Measurements from ENCODE around the gene KCNQ2.

Gene KCNQ2

DNA sequence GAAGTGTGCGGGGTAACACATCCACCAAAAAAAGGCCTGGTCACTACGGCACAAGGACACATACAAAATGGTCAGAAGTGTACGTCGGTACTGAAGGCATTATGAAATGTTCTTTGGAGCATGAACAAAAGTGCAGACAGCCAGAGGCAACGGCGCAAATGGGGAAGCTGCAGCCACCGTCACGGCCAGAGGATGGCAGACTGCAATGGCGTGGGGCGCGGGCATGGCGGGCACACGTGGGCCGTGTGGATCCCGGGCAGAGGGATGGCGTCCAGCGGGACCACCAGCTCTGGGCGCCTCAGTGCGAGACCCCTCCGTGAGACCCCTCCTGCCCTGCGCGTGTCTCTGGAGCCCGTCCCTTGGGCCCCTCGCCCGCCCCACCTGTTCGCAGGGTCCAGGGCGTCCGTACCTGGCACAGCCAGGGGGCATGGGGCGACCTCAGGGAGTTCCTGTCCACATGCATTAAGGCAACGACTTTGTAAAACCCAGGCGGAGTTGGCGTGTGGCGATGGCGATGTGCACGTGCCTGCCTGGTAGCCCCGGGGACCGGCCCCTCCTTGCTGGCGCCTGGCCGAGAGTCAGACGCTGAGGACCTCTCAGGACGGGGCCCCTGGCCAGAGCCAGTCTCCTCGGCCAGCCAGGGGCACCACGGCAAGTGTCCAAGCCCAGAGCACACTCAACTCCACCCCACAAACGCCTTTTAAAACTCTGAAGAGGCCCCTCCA is 71.8 kb downstream of the KCNQ2 start:
- no peak for DNase-seq

DNA sequence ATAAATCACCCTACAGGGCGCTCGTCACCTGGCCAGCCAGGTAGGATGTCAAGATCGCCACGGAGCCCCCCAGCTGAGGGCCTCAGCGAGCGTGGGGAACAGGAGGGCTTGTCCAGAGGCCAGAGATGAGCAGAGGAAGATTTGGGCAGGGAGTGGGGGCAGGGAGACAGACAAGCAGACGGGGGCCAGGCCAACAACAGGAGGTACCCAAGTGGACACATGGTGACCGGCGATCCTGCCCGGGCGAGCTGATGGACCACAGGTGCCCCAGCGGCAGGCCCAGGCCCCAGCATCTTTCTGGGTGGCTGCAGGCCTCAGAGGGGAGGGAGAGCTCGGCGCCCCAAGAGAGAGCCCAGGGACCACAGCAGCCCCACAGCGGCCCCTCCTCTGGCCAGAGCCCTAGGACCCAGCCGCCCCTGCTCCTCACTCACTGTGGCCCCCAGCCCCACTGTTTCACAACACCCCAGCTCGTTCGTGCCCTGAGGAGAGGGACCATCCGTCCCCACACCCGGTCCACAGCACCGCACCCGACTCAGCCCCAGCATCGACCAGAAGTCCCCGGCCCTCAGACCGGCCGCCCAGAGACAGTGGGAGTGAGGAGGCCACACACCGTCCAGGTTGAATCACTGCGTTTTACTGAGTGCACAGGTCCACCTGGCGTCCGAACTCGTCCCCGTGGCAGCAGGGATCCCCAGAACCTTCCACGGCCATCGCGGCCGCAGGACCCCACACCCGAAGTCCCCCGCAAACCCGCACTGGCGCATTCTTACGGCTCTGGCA is 72.7 kb downstream of the KCNQ2 start:
- no peak for DNase-seq

DNA sequence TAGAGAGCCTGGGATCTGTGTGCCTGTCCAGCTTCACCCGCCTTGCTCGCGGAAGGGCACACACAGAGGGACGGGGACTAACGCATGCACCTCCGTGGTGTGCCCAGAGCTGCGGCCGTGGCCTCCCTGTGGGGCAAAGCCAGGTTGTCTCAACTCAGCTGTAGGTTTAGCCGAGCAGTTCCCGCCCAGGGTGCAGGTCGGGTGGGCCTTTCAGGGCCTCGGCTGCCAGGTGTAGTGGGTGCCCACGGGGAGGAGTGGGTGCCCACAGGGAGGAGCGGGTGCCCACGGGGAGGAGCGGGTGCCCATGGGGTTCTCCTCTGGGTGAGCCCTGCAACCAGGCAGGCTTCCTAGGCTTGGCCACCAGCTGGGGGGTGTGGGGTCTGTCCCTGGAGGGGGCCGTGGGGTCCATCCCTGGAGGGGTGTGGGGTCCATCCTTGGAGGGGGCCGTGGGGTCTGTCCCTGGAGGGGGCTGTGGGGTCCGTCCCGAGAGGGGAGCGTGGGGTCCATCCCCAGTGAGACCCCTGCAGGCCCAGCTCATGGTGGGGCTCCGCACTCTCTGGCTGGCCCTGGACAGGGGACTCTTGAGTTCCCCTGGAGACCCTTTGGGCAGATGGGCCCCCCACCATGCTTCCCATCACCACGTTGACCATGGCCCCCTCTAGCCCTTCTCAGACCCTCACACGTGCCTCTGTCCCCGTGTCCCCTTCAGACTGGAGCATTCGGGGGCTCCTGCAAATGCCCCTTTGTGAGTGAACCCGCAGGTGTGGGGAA is 73.5 kb downstream of the KCNQ2 start:
- no peak for DNase-seq

DNA sequence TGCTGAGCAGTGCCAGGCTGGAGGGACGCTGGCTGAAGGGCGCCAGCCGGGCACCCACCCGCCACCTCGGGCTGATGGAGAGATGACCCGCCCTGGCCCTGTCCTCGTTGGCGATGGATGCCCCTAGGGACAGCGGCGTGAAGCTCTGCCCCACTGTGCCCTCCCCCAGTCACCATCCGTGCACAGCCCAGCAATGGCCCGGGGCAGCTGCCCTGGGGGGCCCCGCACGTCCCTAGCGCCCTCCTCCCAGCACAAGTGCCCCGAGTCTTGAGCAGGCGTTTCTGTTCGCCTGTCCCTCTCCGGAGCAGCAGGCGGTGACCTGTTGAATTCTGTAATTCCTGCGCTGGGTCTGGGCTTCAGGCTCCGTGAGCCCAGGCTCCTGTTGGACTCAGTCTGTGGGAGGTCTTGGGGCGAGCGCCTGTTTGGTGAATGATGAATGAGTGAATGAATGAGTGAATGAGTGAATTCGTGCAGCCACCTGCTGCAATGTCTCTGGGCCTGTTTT is 74.5 kb downstream of the KCNQ2 start:
- no peak for DNase-seq

DNA sequence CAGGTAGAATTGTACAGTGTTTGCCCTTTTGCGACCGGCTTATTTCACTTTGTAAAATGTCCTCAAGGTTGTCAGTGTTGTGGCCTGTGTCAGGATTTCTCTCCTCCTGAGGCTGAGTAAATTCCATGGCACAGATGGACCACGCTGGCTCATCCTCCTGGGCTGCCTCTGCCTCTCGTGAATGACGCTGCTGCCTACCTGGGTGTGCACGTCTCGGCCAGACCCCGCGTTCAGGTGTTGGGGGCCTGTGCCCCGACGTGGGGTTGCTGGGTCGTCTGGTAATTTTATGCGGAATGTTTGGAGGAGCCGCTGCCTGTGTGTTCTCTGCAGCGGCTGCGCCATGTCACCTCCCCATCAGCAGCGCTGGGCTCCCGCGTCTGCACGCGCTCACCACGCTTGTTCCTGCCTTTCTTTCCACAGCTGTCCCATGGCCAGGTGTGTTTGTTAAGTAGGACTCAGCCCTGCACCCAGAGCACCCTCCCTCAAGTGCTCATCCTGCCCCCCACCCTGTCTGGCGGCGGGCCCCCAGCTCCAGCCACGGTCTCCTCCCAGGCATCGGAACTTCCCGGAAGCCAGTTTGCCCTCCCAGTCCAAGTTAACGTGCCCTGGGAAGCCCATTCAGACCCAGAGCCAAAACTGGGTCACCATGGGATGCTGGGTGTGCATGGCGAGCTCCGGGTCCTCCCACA is 75.2 kb downstream of the KCNQ2 start:
- no peak for DNase-seq

DNA sequence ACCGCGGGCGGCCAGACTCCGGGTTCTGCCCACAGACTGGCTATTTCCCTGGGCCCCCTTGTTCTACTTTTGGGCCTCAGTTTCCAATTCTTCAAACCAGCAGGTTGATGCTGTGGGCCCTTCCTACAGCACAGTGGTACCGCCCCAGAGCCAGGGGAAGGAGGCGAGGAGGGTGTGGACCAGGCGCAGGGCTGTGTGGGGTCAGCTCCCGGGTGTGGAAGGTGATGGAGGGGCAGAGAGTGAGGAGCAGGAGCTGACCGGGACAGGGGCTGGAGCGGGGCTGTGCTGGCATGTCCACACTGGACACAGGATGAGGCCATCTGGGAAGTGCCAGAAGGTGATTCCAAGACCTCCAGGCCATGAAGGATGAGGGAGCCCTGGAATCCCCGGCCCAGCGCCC is 76.2 kb downstream of the KCNQ2 start:
- no peak for DNase-seq

DNA sequence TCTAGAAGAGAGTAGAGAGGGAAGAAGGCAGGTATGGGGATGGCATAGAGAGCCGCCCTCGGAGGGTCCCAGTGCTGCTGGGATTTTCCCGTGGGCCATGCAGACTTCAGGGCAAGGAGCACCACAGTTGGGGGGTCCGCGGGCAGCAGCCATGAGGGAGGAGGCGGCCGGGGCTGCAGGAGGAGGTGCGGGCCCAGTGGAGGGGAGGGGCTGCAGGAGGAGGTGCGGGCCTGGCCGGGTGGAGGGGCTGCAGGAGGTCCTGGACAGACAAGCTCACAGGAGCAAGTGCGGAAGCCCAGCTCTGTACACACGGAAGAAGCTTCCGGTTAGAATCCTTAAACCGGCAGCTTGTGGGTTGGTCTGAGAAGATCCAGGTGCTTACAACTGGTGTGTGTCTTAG is 76.7 kb downstream of the KCNQ2 start:
- DNase-seq, result no peak

DNA sequence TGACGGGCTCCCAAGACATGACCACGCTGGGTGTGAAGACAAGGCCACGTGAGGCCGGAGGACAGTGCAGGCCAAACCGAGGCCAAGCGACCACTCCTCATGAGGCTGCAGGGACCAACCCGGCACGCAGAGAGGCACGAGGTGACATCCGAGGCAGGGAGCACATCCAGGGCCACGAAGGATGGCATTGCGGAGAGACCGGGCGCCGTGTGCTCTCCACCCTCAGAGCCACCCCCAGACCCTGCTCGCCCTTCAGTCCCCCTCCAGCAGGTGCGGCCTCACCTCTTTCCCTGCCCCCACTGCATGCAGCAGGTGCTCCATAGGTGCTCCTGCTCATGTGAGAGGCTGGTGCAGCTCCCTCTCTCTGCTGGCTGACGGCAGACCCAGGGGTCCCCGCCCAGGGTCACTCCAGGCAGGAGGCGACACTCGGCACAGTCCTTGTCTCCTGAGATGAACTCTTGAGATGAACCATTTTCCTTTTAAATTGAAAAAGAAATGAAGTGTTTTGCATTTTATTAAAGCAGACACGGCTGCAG is 77.5 kb downstream of the KCNQ2 start:
- DNase-seq, result no peak

DNA sequence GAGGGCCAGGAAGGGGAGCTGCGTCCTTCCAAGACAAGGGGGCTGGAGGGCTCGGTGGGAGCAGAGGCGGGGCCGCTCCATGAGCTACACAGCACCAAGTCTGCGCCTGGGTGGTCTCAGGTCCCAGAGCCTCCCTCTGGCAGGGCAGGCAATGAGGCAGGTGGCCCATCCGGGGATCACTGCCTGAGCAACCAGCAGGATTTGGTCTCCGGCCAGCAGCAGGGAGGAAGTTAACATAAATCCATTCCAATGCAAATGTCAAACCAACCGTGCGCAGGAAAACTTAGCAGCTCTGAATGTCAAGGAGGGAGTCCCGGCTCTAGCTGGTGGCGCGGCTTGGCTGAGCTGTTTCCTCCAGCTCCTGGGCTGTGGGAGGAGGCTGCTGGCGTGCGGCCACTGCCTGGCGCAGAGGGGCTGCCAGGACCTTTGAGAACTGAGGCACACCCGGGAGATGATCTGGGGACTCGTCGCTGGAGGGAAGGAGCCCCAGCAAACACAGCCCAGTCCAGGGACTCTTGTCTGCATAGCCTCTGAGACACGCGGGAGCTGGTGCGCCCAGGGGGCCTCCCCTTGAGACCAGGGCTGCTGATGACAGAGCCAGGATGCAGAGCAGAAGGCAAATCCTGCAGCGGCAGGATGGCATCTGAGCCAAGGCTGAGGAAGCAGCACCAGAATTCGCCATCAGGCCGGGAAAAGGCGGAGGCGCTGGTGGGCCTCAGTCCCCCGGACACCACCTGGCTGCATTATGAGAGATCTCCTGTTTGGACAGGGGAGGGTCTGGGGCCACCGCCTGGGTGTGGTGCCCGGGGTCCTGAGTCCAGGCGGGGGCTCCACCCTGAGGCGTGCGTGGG is 78.2 kb downstream of the KCNQ2 start:
- no peak for DNase-seq

DNA sequence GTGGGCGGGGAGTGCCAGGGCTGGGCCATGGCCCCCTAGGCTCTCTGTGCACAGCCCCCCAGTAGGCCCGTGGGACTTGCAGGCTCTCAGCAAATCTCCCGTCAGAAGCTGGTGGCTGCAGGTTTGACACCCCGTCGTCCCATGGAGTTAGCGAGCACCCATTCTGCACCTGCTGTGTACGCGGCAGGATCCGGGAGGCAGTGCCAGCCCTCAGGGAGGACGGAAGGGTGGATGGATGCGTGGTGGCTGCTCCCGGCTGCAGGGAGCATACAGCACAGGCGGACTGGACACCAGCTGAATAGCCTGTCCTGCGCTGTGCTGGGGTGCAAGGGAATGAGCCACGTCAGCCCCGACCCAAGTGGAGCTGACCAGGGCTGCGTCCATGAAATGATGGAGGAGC is 78.9 kb downstream of the KCNQ2 start:
- no peak for DNase-seq

DNA sequence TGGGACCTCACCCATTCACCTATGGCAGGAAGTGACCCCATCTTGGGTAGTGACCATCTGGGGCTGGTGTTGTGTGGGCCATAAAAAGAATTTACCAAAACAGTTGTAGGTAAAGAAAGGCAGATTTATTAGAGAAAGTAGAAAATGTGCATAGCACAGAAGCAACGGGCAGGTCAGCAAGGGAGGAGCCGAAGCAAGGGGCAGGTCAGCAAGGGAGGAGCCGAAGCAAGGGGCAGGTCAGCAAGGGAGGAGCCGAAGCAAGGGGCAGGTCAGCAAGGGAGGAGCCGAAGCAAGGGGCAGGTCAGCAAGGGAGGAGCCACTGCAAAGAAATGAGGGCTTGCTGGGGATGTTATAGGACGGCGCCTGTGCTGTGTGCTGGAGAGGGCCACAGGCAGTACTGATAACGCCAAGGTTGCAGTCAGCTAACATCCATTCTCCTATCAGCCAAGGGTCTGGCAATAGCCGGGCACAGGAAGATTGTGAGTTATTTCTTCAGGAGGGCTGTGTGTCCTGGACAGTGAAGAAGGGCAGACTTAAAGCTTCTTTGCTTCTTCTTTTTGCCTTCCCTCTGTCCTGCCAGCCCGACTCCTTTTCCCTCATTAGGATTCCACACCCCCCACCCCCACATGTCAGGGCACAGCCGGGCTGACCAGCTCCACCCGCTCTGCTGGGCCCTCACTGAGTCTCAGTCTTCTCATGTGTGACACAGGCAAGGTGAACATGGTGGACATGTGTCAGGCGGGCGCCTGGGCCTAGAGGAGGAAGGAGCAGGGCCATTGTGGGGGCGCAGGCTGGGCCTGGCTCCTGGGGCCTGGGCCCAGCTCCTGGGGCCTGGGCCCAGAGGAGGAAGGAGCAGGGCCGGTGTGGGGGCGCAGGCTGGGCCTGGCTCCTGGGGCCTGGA is 79.7 kb downstream of the KCNQ2 start:
- no peak for DNase-seq

DNA sequence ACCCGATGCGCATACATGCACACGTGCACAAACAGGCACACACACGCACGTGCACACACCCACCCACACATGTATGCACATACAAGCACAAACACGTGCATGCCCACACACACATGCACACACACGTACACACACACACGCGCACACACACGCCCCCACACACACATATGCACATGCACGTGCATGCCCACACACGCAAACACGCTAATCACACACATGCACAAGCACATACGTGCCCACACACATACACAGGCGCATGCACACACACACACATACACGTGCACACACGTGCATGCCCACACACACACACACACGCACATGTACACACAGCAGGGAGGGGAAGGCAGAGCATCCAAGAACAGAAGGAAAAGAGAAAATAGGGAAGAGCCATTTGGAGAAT is 84.5 kb downstream of the KCNQ2 start:
- DNase-seq, result no peak

DNA sequence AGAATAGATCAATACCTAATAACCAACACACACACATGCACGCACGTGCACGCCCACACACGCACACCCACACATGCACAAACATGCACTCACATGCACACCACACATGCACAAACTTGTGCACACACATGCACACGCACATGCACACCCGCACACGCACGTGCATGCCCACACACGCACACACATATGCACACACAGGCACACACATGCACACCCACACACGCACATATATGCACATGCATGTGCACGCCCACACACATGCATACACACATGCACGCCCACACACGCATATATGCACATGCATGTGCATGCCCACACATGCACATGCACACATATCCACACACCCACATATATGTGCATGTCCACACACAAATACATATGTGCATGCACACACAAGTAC is 85.1 kb downstream of the KCNQ2 start:
- no peak for DNase-seq

DNA sequence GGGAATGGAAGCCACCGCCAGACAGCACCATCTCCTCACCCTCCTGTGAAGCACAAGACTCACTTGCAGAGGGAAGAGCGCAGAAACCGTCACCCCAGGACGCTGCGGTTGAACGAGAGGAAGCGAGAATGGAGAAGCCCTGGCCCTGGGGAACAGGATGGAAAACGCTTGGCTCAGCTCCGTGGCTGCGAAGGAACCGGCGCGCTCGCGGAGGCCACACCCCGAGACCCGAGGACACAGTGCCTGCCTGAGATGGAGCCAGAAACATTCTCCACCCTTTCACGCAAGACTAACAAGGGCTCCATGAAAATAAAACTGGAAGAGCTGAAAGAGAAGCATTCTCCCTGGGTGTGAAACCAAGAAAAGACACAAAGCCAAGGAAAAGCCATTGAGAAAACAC is 86.0 kb downstream of the KCNQ2 start:
- DNase-seq, result no peak

DNA sequence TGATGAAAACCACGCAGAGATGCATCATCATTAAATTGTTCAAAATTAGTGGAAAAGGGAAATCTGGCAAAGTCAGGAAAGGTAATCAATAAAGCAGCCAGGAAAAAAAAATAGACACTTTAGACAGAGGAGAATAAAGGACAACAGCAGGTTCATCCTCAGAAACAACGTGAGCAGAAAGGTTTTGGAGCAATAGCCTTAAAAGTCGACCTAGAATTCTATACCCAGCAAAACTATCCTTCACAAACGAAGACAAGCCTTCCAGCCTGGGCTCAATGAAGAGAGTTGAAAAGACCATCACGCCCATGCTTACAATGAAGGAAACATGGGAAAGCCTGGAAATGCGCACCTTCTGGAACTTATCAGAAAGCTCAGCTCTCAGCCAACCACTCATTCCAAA is 86.6 kb downstream of the KCNQ2 start:
- no peak for DNase-seq

DNA sequence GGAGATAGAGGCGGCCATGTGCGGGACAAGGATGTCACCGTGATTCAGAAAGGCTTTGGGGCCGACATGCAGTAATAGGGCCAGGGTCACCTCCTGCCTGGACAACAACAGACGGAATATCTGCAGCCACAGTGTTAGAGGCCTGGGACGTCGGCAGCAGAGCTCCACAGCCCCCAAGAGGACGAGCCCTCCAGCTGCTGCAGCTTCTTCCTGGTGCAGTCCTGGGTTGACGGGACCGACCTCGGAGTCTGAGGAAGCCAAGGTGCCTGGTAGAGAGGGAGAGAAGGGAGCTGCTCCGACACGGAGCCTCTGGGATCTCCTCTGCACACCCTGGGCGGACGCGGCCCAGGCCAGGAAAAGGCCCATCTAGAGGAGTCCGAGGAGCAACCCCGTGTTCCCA is 88.1 kb downstream of the KCNQ2 start:
- DNase-seq, result no peak

DNA sequence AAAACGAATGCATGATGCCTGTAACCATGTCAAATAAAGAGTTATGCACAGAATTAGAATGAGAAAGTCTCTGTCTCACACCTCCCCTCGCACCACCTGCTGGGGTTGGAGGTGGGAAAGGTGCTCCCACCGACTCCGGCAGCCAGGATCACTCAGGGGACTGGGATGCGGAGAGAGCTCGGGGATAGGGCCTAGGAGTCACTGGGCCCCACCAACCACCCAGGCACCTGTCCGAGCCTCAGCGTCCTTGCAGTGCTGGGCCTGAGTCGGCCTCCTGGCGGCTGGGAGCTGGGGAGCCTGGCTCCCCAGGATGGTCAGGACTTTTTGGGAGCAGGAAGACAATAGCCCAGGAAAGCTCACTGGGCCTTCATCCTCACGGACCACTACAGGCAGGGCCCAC is 88.9 kb downstream of the KCNQ2 start:
- DNase-seq, result no peak

DNA sequence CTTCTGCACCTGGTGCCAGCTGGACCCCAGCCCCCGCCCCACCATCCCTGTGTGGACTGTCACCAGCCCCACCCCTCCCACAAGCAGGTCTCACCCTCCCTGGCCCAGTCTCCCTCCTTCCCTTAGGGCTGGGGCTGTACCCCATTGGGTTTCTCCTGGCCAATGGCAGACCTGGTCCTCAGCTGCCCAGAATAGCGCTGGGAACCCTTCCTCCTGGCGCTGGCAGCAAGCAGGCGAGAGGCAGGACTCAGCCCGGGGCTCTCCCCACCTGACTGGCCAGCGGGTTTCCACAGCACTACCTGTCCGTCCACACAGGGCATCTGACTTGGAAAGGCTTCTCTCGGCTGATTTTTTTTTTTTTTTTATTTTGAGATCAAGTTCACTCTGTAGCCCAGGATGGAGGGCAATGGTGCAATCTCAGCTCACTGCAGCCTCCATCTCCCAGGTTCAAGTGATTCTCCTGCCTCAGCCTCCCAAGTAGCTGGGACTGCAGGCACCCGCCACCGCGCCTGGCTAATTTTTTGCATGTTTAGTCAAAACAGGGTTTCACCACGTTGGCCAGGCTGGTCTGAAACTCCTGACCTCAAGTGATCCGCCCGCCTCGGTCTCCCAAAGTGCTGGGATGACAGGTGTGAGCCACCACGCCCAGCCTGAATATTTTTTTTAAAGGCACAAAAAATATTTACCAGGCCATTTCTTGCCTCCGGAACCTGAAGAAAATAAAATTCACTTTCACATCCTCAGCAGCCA is 89.7 kb downstream of the KCNQ2 start:
- DNase-seq, result no peak

DNA sequence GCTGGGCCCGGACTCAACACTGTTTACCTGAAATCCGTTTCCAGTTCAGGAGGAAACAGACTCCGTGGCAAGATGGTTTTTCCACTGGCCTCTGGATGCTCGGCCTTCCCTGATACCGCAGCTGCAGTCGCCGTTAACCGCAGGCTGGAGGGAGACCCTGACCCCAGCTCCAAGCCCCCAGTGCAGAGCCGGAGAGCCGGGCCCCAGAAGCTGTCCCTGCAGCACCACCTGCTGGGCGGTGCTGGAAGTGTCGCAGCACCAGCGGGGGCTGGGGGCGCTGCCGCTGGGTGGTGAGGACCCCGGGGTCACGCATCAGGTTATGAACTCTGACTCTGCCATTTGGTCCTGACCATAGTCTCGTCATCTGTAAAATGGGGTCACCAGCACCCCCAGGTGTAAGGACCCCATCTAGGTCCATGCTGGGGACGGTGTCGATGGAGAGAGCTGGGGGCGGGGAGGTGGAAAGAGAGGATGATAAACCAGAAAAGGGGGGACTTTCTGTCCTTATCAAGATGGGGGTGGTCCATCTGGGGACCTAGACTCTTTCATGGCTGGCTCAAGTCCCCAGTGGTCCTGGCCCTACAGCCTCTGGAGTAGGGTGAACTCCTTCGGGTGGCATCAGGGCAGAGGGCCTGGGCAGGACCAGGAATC is 90.5 kb downstream of the KCNQ2 start:
- DNase-seq, result no peak
